ENCODE measurements around the gene TOM1L2.

DNA sequence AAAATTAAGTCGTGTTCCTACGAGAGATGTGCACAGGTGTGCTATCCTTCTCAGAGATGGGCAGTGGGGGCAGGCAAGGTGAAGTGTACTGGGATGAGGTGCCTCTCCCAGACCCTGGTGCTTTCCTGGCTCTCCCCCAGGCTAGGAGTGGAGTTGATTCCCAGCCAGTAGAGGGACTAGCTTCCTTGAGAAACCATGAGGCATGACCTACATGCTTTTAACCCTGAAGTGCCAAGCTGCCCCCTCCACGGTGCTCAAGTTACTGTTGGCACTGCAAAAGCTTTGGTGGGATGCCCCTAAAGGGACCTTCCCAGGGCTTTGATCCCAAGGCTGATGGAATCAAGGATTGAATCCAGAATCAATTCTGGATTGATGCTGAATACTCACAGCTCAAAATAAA is 88.4 kb downstream of the TOM1L2 start:
- TF ChIP-seq, protein P1, sequence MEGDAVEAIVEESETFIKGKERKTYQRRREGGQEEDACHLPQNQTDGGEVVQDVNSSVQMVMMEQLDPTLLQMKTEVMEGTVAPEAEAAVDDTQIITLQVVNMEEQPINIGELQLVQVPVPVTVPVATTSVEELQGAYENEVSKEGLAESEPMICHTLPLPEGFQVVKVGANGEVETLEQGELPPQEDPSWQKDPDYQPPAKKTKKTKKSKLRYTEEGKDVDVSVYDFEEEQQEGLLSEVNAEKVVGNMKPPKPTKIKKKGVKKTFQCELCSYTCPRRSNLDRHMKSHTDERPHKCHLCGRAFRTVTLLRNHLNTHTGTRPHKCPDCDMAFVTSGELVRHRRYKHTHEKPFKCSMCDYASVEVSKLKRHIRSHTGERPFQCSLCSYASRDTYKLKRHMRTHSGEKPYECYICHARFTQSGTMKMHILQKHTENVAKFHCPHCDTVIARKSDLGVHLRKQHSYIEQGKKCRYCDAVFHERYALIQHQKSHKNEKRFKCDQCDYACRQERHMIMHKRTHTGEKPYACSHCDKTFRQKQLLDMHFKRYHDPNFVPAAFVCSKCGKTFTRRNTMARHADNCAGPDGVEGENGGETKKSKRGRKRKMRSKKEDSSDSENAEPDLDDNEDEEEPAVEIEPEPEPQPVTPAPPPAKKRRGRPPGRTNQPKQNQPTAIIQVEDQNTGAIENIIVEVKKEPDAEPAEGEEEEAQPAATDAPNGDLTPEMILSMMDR (IDR thresholded peaks at IDR 0.05; ENCODE audit: borderline replicate concordance, extremely low read depth, low read length, poor library complexity, severe bottlenecking), result no peak
- TF ChIP-seq EZH2 (IDR thresholded peaks at IDR 0.05; ENCODE audit: borderline replicate concordance, low read depth, low read length, severe bottlenecking), result no peak
